Tibial nerve (tissue), 4 donors: ENCODE data around the gene AGPAT3. TPM values are rescaled to one million over a fixed set of nuclear protein-coding genes. Genes with fewer than 3 reads are reported as not detected.

Experiments used
- DNase-seq, 2 donors: peaks; one replicate each; pipeline ENCODE4 v3.0.0-alpha.2; 2019; ENCODE audit warnings: low spot score in 2 of 2
- H3K27ac ChIP-seq, 4 donors: fragments of 200-600 bp; sonication (generic) in 3 of 4; one replicate each; pipeline ENCODE4 v1.5.1; 2017 to 2019; ENCODE audit warnings: mild to moderate bottlenecking in 1 of 4
- H3K27me3 ChIP-seq, 2 donors: fragments of 200-600 bp; sonication (generic) in 1 of 2; one replicate each; pipeline versions ENCODE4 v1.5.1 to v1.6.0; 2017 to 2019
- H3K36me3 ChIP-seq, 3 donors: fragments of 200-600 bp; sonication (generic); one replicate each; pipeline ENCODE4 v1.5.1; 2018 to 2019
- H3K4me1 ChIP-seq, 4 donors: fragments of 200-600 bp; sonication (generic) in 3 of 4; one replicate each; pipeline ENCODE4 v1.5.1; 2017 to 2019
- H3K4me3 ChIP-seq, 4 donors: fragments of 200-600 bp; sonication (generic) in 3 of 4; one replicate each; pipeline ENCODE4 v1.5.1; 2017 to 2019; ENCODE audit warnings: mild to moderate bottlenecking in 1 of 4, moderate library complexity in 1 of 4
- H3K9me3 ChIP-seq, 4 donors: fragments of 200-600 bp; sonication (generic) in 3 of 4; one replicate each; pipeline ENCODE4 v1.5.1; 2017 to 2019
- CTCF ChIP-seq, 5 experiments: fragments of 200-600 bp in 3 of 5; fragments of 450-650 bp in 2 of 5; sonication (generic) in 3 of 5; IDR thresholded peaks; one replicate each; pipeline ENCODE4 v1.5.1; 2016 to 2019; ENCODE audit warnings: antibody characterized with exemption in 5 of 5, mild to moderate bottlenecking in 3 of 5, moderate library complexity in 2 of 5
- EP300 ChIP-seq, 2 donors: sonication (generic); formaldehyde crosslinking; IDR thresholded peaks; one replicate each; pipeline ENCODE4 v1.6.1; 2017; ENCODE audit warnings: antibody characterized with exemption in 2 of 2, mild to moderate bottlenecking in 1 of 2
- POLR2A ChIP-seq, 2 donors: fragments of 450-650 bp; IDR thresholded peaks; one replicate each; pipeline ENCODE4 v1.6.1; 2017; ENCODE audit warnings: antibody characterized with exemption in 2 of 2, mild to moderate bottlenecking in 2 of 2, moderate library complexity in 2 of 2
- WGBS, 2 donors: methylation state at CpG; one replicate each; pipeline ENCODE4 v1.1.5; 2018; 5-methylcytosine and 5-hydroxymethylcytosine counted together
- total RNA-seq, 4 donors: library from RNA; depleted of rRNA; stranded (reverse); fragments of >200 nt; gene quantifications; one replicate each; pipeline ENCODE4 v1.1.0, GENCODE V29; 2016

The AGPAT3 gene
- total RNA-seq, 4 donors from 2014 or later, result 29.9 to 45.6 (median 36.4) TPM

GRCh38 chr21:43927591-43928221 lies 62.7 kb downstream of the AGPAT3 start:
- H3K27me3 ChIP-seq, result no peaks in the 10 kb centered on the region
- H3K4me1 ChIP-seq, result peaks cover 0 to 22% (median 8%) of the 10 kb centered on the region in 4 donors
- H3K36me3 ChIP-seq, result peaks cover 0 to 19% (median 0%) of the 10 kb centered on the region in 3 donors
- no peak overlapping the region for H3K4me3 ChIP-seq
- H3K9me3 ChIP-seq, result no peaks in the 10 kb centered on the region
- TF ChIP-seq POLR2A (IDR thresholded peaks at IDR 0.05) (no peak), EP300 (IDR thresholded peaks at IDR 0.05) (no peak), CTCF (IDR thresholded peaks at IDR 0.05) (no peak)
- no peak overlapping the region for H3K27ac ChIP-seq
- DNase-seq, result no peak
- 89 to 91% methylated on average over 8 to 17 of the region's 17 CpGs for WGBS, 2 donors

GRCh38 chr21:43928222-43929125 lies 63.5 kb downstream of the AGPAT3 start:
- TF ChIP-seq POLR2A (IDR thresholded peaks at IDR 0.05) (no peak), CTCF (IDR thresholded peaks at IDR 0.05) (no peak), EP300 (IDR thresholded peaks at IDR 0.05) (no peak)
- Histone ChIP-seq H3K9me3 (no peaks in the 10 kb centered on the region), H3K4me1 (peaks cover 0 to 14% (median 2%) of the 10 kb centered on the region in 4 donors), H3K4me3 (no peak overlapping the region), H3K27ac (no peak overlapping the region), H3K36me3 (peaks cover 0 to 19% (median 0%) of the 10 kb centered on the region in 3 donors), H3K27me3 (no peaks in the 10 kb centered on the region)
- DNase-seq, result no peak
- 73 to 75% methylated on average over 29 to 31 of the region's 31 CpGs for WGBS, 2 donors

- DNase-seq, result no peak
- 77 to 92% methylated on average over 26 to 28 of the region's 30 CpGs for WGBS, 2 donors
- peaks cover 0 to 28% (median 0%) of the 10 kb centered on the region in 3 donors for H3K36me3 ChIP-seq
- peaks cover 0 to 7% (median 0%) of the 10 kb centered on the region in 4 donors for H3K4me1 ChIP-seq
- no peak overlapping the region for H3K4me3 ChIP-seq
- H3K27ac ChIP-seq, result no peak overlapping the region
- H3K27me3 ChIP-seq, result no peaks in the 10 kb centered on the region
- no peak for TF ChIP-seq EP300 (IDR thresholded peaks at IDR 0.05)
- no peak for TF ChIP-seq POLR2A (IDR thresholded peaks at IDR 0.05)
- TF ChIP-seq CTCF (IDR thresholded peaks at IDR 0.05), result no peak
- no peaks in the 10 kb centered on the region for H3K9me3 ChIP-seq
These were observed 64.4 kb downstream of the AGPAT3 start for GRCh38 chr21:43929217-43929971.

- WGBS, 2 donors, result 81 to 84% methylated on average over 23 to 25 of the region's 25 CpGs
- Histone ChIP-seq H3K4me3 (no peak overlapping the region), H3K27ac (no peak overlapping the region), H3K27me3 (no peaks in the 10 kb centered on the region), H3K4me1 (peaks cover 0 to 6% (median 0%) of the 10 kb centered on the region in 4 donors), H3K9me3 (no peaks in the 10 kb centered on the region), H3K36me3 (peaks cover 0 to 28% (median 0%) of the 10 kb centered on the region in 3 donors)
- no peak for DNase-seq
- TF ChIP-seq CTCF (IDR thresholded peaks at IDR 0.05) (no peak), POLR2A (IDR thresholded peaks at IDR 0.05) (no peak), EP300 (IDR thresholded peaks at IDR 0.05) (no peak)
These were observed 65.2 kb downstream of the AGPAT3 start for GRCh38 chr21:43930074-43930847.
